ENCODE results near the gene KCNA1.
A peak's percentile ranks its signal among the peaks of the same experiment; 100 is the strongest.

Gene KCNA1

GRCh38 chr12:4934407-4935035 is 24.8 kb downstream of the KCNA1 start:
- Histone ChIP-seq H4K20me1 (ENCODE audit: insufficient read depth, low read length, poor library complexity, severe bottlenecking) (no peaks in the 10 kb centered on the region), H3K36me3 (ENCODE audit: insufficient read depth, low read length) (no peaks in the 10 kb centered on the region), H3K79me2 (ENCODE audit: insufficient read depth, low read length) (no peaks in the 10 kb centered on the region), H3K9ac (ENCODE audit: low read depth, low read length, poor library complexity, severe bottlenecking) (no peak overlapping the region), H3K4me3 (ENCODE audit: low read length, poor library complexity, severe bottlenecking) (no peak overlapping the region), H3K4me2 (ENCODE audit: low read depth, low read length, poor library complexity, severe bottlenecking) (peak overlapping the region; percentile 63), H3F3A (ENCODE audit: low read depth) (0 out of 2 replicates have a peak, but pooled peaks cover 3% of the 10 kb centered on the region), H3K9me2 (replicated peaks; ENCODE audit: low read depth, low read length) (no peaks in the 10 kb centered on the region), H3K9me3 (ENCODE audit: insufficient read depth, low read depth, low read length) (no peaks in the 10 kb centered on the region), H3K4me1 (ENCODE audit: insufficient read depth, low read length, poor library complexity, severe bottlenecking) (peaks cover 31% of the 10 kb centered on the region), H2AFZ (ENCODE audit: low read length) (no peak overlapping the region), H3K27me3 (ENCODE audit: insufficient read depth, low read length, poor library complexity, severe bottlenecking) (no peaks in the 10 kb centered on the region)
- TF ChIP-seq EZH2phosphoT487 (IDR thresholded peaks at IDR 0.05; ENCODE audit: borderline replicate concordance) (no peak), CTCF (conservative IDR thresholded peaks at IDR 0.05; ENCODE audit: low read length) (no peak)

GRCh38 chr12:4938900-4939299 is 29.2 kb downstream of the KCNA1 start:
- TF ChIP-seq EZH2phosphoT487 (IDR thresholded peaks at IDR 0.05; ENCODE audit: borderline replicate concordance) (no peak), CTCF (conservative IDR thresholded peaks at IDR 0.05; ENCODE audit: low read length) (no peak)
- Histone ChIP-seq H3K36me3 (ENCODE audit: insufficient read depth, low read length) (no peaks in the 10 kb centered on the region), H3K9me3 (ENCODE audit: insufficient read depth, low read depth, low read length) (no peaks in the 10 kb centered on the region), H2AFZ (ENCODE audit: low read length) (no peak overlapping the region), H3K4me1 (ENCODE audit: insufficient read depth, low read length, poor library complexity, severe bottlenecking) (peaks cover 23% of the 10 kb centered on the region), H3K4me3 (ENCODE audit: low read length, poor library complexity, severe bottlenecking) (no peak overlapping the region), H3K79me2 (ENCODE audit: insufficient read depth, low read length) (no peaks in the 10 kb centered on the region), H3K27me3 (ENCODE audit: insufficient read depth, low read length, poor library complexity, severe bottlenecking) (no peaks in the 10 kb centered on the region), H4K20me1 (ENCODE audit: insufficient read depth, low read length, poor library complexity, severe bottlenecking) (no peaks in the 10 kb centered on the region), H3K9me2 (replicated peaks; ENCODE audit: low read depth, low read length) (no peaks in the 10 kb centered on the region), H3F3A (ENCODE audit: low read depth) (no peaks in the 10 kb centered on the region), H3K4me2 (ENCODE audit: low read depth, low read length, poor library complexity, severe bottlenecking) (no peak overlapping the region), H3K9ac (ENCODE audit: low read depth, low read length, poor library complexity, severe bottlenecking) (no peak overlapping the region)

- Histone ChIP-seq H3K4me1 (ENCODE audit: insufficient read depth, low read length, poor library complexity, severe bottlenecking) (peaks cover 17% of the 10 kb centered on the region), H3K36me3 (ENCODE audit: insufficient read depth, low read length) (no peaks in the 10 kb centered on the region), H3F3A (ENCODE audit: low read depth) (no peaks in the 10 kb centered on the region), H3K9ac (ENCODE audit: low read depth, low read length, poor library complexity, severe bottlenecking) (no peak overlapping the region), H3K4me2 (ENCODE audit: low read depth, low read length, poor library complexity, severe bottlenecking) (no peak overlapping the region), H3K9me3 (ENCODE audit: insufficient read depth, low read depth, low read length) (no peaks in the 10 kb centered on the region), H4K20me1 (ENCODE audit: insufficient read depth, low read length, poor library complexity, severe bottlenecking) (no peaks in the 10 kb centered on the region), H3K79me2 (ENCODE audit: insufficient read depth, low read length) (no peaks in the 10 kb centered on the region), H2AFZ (ENCODE audit: low read length) (no peak overlapping the region), H3K27me3 (ENCODE audit: insufficient read depth, low read length, poor library complexity, severe bottlenecking) (no peaks in the 10 kb centered on the region), H3K9me2 (replicated peaks; ENCODE audit: low read depth, low read length) (no peaks in the 10 kb centered on the region), H3K4me3 (ENCODE audit: low read length, poor library complexity, severe bottlenecking) (no peak overlapping the region)
- TF ChIP-seq CTCF (conservative IDR thresholded peaks at IDR 0.05; ENCODE audit: low read length) (no peak), EZH2phosphoT487 (IDR thresholded peaks at IDR 0.05; ENCODE audit: borderline replicate concordance) (no peak)
These were observed 29.8 kb downstream of the KCNA1 start for GRCh38 chr12:4939418-4940023.

Measured in Loucy (cell line).